SH-SY5Y (cell line): ENCODE results near the gene COBL.

Experiments used
- GATA2 ChIP-seq: IDR thresholded peaks from 2 replicates; pipeline ENCODE4 v1.6.1; 2011; ENCODE audit warnings: mild to moderate bottlenecking, low read depth, low read length
- GATA3 ChIP-seq: IDR thresholded peaks from 2 replicates; pipeline ENCODE4 v1.6.1; 2011; ENCODE audit warnings: low read depth, mild to moderate bottlenecking, low read length, moderate library complexity

DNA sequence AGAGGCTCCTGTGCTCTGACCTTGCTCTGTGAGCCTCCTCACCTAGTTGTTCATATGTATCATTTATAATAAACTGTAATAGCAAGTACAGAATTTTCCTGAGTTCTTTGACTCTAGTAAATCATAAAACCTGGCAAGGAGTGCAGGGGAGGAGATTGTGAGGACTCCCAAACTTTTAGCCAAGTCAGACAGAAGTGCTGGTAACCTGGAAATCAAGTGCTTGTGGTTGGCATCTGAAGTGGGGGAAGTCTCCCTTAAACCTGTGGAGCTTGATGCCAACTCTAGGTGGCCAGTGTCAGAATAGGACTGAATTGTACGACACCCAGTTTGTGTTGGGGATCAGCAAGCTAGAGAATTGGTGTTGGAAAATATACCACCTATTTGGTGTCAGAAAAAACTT is 327.6 kb downstream of the COBL start:
- TF ChIP-seq GATA2 (no peak), GATA3 (no peak)
